ENCODE measurements around the gene NRP1. TPM values are rescaled to one million over a fixed set of nuclear protein-coding genes. Genes with fewer than 3 reads are reported as not detected.

The NRP1 gene
- total and polyA plus RNA-seq, 4 donors: 14.6 to 55.6 (median 37.8) TPM

- H3K9ac ChIP-seq (ENCODE audit: low read depth in 1 of 2, low read length in 2 of 2): no peak overlapping the region
- no peaks in the 10 kb centered on the region for H3K27me3 ChIP-seq (ENCODE audit: control insufficient read depth in 4 of 4, insufficient read depth in 4 of 4, low read length in 3 of 4)
- no peak for DNase-seq (ENCODE audit: low spot score)
- 90% methylated on average over 4 of the region's 4 CpGs for WGBS
- H3K9me3 ChIP-seq (ENCODE audit: control insufficient read depth in 4 of 4, low read length in 3 of 4): no peaks in the 10 kb centered on the region
- H3K27ac ChIP-seq (ENCODE audit: low read depth in 1 of 2, low read length in 2 of 2): peak overlapping the region in 1 of 2 donors; percentile 34
- no peaks in the 10 kb centered on the region for H3K4me1 ChIP-seq (ENCODE audit: control insufficient read depth in 4 of 4, insufficient read depth in 4 of 4, low read length in 3 of 4)
- H3K36me3 ChIP-seq (ENCODE audit: control insufficient read depth in 4 of 4, insufficient read depth in 3 of 4, low read depth in 1 of 4, low read length in 3 of 4): peaks cover 0 to 41% (median 27%) of the 10 kb centered on the region in 4 donors
- H3K4me3 ChIP-seq (ENCODE audit: low read depth in 1 of 3, low read length in 3 of 3): no peak overlapping the region
- TF ChIP-seq ZBTB33 (IDR thresholded peaks at IDR 0.05) (no peak), EGR1 (IDR thresholded peaks at IDR 0.05; ENCODE audit: low read depth in 2 of 2) (no peak), FOXA1 (IDR thresholded peaks at IDR 0.05) (no peak), ATF3 (IDR thresholded peaks at IDR 0.05) (no peak), JUND (IDR thresholded peaks at IDR 0.05) (no peak)
Measured at GRCh38 chr10:33212061-33212748, 122.3 kb downstream of the NRP1 start.

GRCh38 chr10:33211106-33211878, 123.2 kb downstream of the NRP1 start:
- 81% methylated on average over 10 of the region's 10 CpGs for WGBS
- H3K9ac ChIP-seq (ENCODE audit: low read depth in 1 of 2, low read length in 2 of 2): no peak overlapping the region
- H3K9me3 ChIP-seq (ENCODE audit: control insufficient read depth in 4 of 4, low read length in 3 of 4): no peaks in the 10 kb centered on the region
- no peak for DNase-seq (ENCODE audit: low spot score)
- H3K4me1 ChIP-seq (ENCODE audit: control insufficient read depth in 4 of 4, insufficient read depth in 4 of 4, low read length in 3 of 4): no peaks in the 10 kb centered on the region
- H3K27ac ChIP-seq (ENCODE audit: low read depth in 1 of 2, low read length in 2 of 2): peak overlapping the region; percentile 15 to 34
- TF ChIP-seq EGR1 (IDR thresholded peaks at IDR 0.05; ENCODE audit: low read depth in 2 of 2): no peak
- no peak for TF ChIP-seq MAX (IDR thresholded peaks at IDR 0.05)
- no peak for TF ChIP-seq HNF4G (IDR thresholded peaks at IDR 0.05)
- no peak for TF ChIP-seq HNF4A (conservative IDR thresholded peaks at IDR 0.05)
- no peak for TF ChIP-seq FOXA1 (IDR thresholded peaks at IDR 0.05)
- TF ChIP-seq RXRA (IDR thresholded peaks at IDR 0.05): no peak
- TF ChIP-seq TAF1 (conservative IDR thresholded peaks at IDR 0.05): no peak
- no peak for TF ChIP-seq ATF3 (IDR thresholded peaks at IDR 0.05)
- no peak for TF ChIP-seq ZBTB33 (IDR thresholded peaks at IDR 0.05)
- TF ChIP-seq NR2F2 (IDR thresholded peaks at IDR 0.05): no peak
- TF ChIP-seq RAD21 (IDR thresholded peaks at IDR 0.05): no peak
- TF ChIP-seq JUND (IDR thresholded peaks at IDR 0.05): no peak
- TF ChIP-seq GABPA (IDR thresholded peaks at IDR 0.05 in 1 of 2, conservative IDR thresholded peaks at IDR 0.05 in 1 of 2): no peak
- TF ChIP-seq CTCF (IDR thresholded peaks at IDR 0.05; ENCODE audit: low read depth, low read length, missing input control): no peak
- no peak for TF ChIP-seq REST (IDR thresholded peaks at IDR 0.05)
- no peak for TF ChIP-seq FOXA2 (IDR thresholded peaks at IDR 0.05)
- H3K36me3 ChIP-seq (ENCODE audit: control insufficient read depth in 4 of 4, insufficient read depth in 3 of 4, low read depth in 1 of 4, low read length in 3 of 4): peaks cover 0 to 42% (median 27%) of the 10 kb centered on the region in 4 donors
- H3K27me3 ChIP-seq (ENCODE audit: control insufficient read depth in 4 of 4, insufficient read depth in 4 of 4, low read length in 3 of 4): no peaks in the 10 kb centered on the region
- H3K4me3 ChIP-seq (ENCODE audit: low read depth in 1 of 3, low read length in 3 of 3): no peak overlapping the region
